GM19397 (cell line): ENCODE data around the gene IFI27L1.

ENCODE experiments used
- ATAC-seq: cut with Tn5 transposase; IDR thresholded peaks from one replicate; pipeline ENCODE4 v1.9.1; 2021; ENCODE audit warnings: mild to moderate bottlenecking, moderate library complexity; ENCODE audit not compliant: unreplicated experiment

IFI27L1 gene

GRCh38 chr14:94113490-94113889 is 32.4 kb downstream of the IFI27L1 start:
- no peak for ATAC-seq

GRCh38 chr14:94113908-94114588 is 32.9 kb downstream of the IFI27L1 start:
- ATAC-seq = no peak

- no peak for ATAC-seq
These were observed 33.5 kb downstream of the IFI27L1 start for GRCh38 chr14:94114589-94115057.

GRCh38 chr14:94115058-94115591 is 34.0 kb downstream of the IFI27L1 start:
- no peak for ATAC-seq

- ATAC-seq = no peak
These were observed 34.5 kb downstream of the IFI27L1 start for GRCh38 chr14:94115631-94116030.

GRCh38 chr14:94116701-94117100 is 35.6 kb downstream of the IFI27L1 start:
- ATAC-seq = no peak

GRCh38 chr14:94117856-94118255 is 36.7 kb downstream of the IFI27L1 start:
- ATAC-seq = no peak

GRCh38 chr14:94119071-94119470 is 38.0 kb downstream of the IFI27L1 start:
- ATAC-seq = no peak

- ATAC-seq = no peak
These were observed 39.7 kb downstream of the IFI27L1 start for GRCh38 chr14:94120667-94121340.

GRCh38 chr14:94121485-94121884 is 40.4 kb downstream of the IFI27L1 start:
- ATAC-seq = no peak

GRCh38 chr14:94122438-94122837 is 41.3 kb downstream of the IFI27L1 start:
- ATAC-seq = no peak

- ATAC-seq = no peak
These were observed 42.2 kb downstream of the IFI27L1 start for GRCh38 chr14:94123296-94123695.

- no peak for ATAC-seq
These were observed 42.8 kb downstream of the IFI27L1 start for GRCh38 chr14:94123868-94124267.

- no peak for ATAC-seq
These were observed 43.7 kb downstream of the IFI27L1 start for GRCh38 chr14:94124582-94125377.

GRCh38 chr14:94125659-94126418 is 44.7 kb downstream of the IFI27L1 start:
- no peak for ATAC-seq

- ATAC-seq = no peak
These were observed 45.2 kb downstream of the IFI27L1 start for GRCh38 chr14:94126419-94126677.

GRCh38 chr14:94126800-94127199 is 45.7 kb downstream of the IFI27L1 start:
- no peak for ATAC-seq

- ATAC-seq = no peak
These were observed 46.2 kb downstream of the IFI27L1 start for GRCh38 chr14:94127330-94127729.

- no peak for ATAC-seq
These were observed 47.2 kb downstream of the IFI27L1 start for GRCh38 chr14:94128216-94128839.

- peak; percentile 89 for ATAC-seq
These were observed 48.1 kb downstream of the IFI27L1 start, which contains the start of gene IFI27L2 for GRCh38 chr14:94129111-94129757. TSS of gene IFI27L2 (minus strand) at chr14:94129604. CDS start at chr14:94129564, 40 bp downstream.
